ENCODE data around the gene EML4. TPM values are rescaled to one million over a fixed set of nuclear protein-coding genes. Genes with fewer than 3 reads are reported as not detected.

EML4 gene
- total and polyA plus RNA-seq, 10 of the 15 experiments (the other 5 are each of a cell fraction or from before 2014, with no cell fraction given) = 23.1 to 91.3 (median 77.4) TPM

- H3K4me3 ChIP-seq = peak overlapping the region; percentile 18; the same call in 1 of the 2 replicates
- no peaks in the 10 kb centered on the region for H3K79me2 ChIP-seq (ENCODE audit: control insufficient read depth, insufficient read depth, low read length)
- H3K9me3 ChIP-seq (replicated peaks; ENCODE audit: control insufficient read depth, insufficient read depth, low read length) = no peaks in the 10 kb centered on the region
- RAD21 ChIA-PET (ENCODE audit: unreplicated experiment) = interaction anchor here (0.7 to 1.7 kb wide), 12 partner anchors 9 to 124 kb away, joined by 3 to 10 read pairs (median 4); no protein-coding TSS in a partner anchor
- TF ChIP-seq NBN (IDR thresholded peaks at IDR 0.05) = no peak
- 0 out of 2 replicates have a peak, but pooled peaks have one; percentile 13 for TF ChIP-seq FOXM1 (IDR thresholded peaks at IDR 0.05; ENCODE audit: low read depth, low read length)
- SMC1A ChIA-PET (ENCODE audit: uncharacterized antibody, unreplicated experiment) = interaction anchor here (0.7 to 5.4 kb wide), 15 partner anchors 8 to 282 kb away, joined by 3 to 19 read pairs (median 3); partner anchors contain the start of gene EML4
- in situ Hi-C loops (cut with MboI) = no loop called here
- no TSS peak for BruUV-seq (replicated peaks)
- H3K4me2 ChIP-seq (ENCODE audit: control insufficient read depth, insufficient read depth) = peak overlapping the region; percentile 94
- ATAC-seq = peak; percentile 1; the same call in 2 of the 3 replicates
- POLR2A ChIA-PET = interaction anchor here (0.9 to 1.4 kb wide), 6 partner anchors 8 to 42 kb away, joined by 3 to 6 read pairs (median 3); no protein-coding TSS in a partner anchor
- H3K27me3 ChIP-seq (replicated peaks in 1 of 2; ENCODE audit: control insufficient read depth in 2 of 2, insufficient read depth in 2 of 2, low read length in 1 of 2) = no peaks in the 10 kb centered on the region
- no peaks in the 10 kb centered on the region for H3K36me3 ChIP-seq (ENCODE audit: control insufficient read depth in 2 of 2, insufficient read depth in 2 of 2, low read length in 1 of 2)
- H2AFZ ChIP-seq (ENCODE audit: control insufficient read depth, low read depth, low read length) = peak overlapping the region; percentile 86
- H3K4me1 ChIP-seq (ENCODE audit: control insufficient read depth, insufficient read depth, low read length) = peaks cover 56% of the 10 kb centered on the region
- DNase-seq (ENCODE audit: low read depth, low spot score) = no peak
- intact Hi-C loops (cut with micrococcal nuclease; ENCODE audit: unreplicated experiment) = loop anchor here (2.0 kb wide), 1 partner anchor 38 kb away; no protein-coding TSS in a partner anchor
- H3K27ac ChIP-seq (ENCODE audit: control insufficient read depth, insufficient read depth) = peak overlapping the region; percentile 9
- no peak for FAIRE-seq
- no peaks in the 10 kb centered on the region for H4K20me1 ChIP-seq (ENCODE audit: control insufficient read depth, insufficient read depth)
- WGBS (ENCODE audit: insufficient coverage, insufficient replicate concordance, low lambda C conversion rate, missing lambda C conversion rate) = 67% methylated on average over 8 of the region's 8 CpGs
- CTCF ChIA-PET = interaction anchor here (0.8 to 1.4 kb wide), 9 partner anchors 15 to 107 kb away, joined by 3 to 9 read pairs (median 3); no protein-coding TSS in a partner anchor
- peak overlapping the region; percentile 48; the same call in 1 of the 2 replicates for H3K9ac ChIP-seq (ENCODE audit: control insufficient read depth, insufficient read depth, low read length)
These were observed 36.8 kb upstream of the EML4 start for GRCh38 chr2:42132191-42132965.

- no peaks in the 10 kb centered on the region for H3K79me2 ChIP-seq (ENCODE audit: control insufficient read depth, insufficient read depth, low read length)
- FAIRE-seq (peak; percentile 80), DNase-seq (ENCODE audit: low read depth, low spot score) (peak; percentile 65), ATAC-seq (peak; percentile 85)
- no peaks in the 10 kb centered on the region for H3K36me3 ChIP-seq (ENCODE audit: control insufficient read depth in 2 of 2, insufficient read depth in 2 of 2, low read length in 1 of 2)
- peak overlapping the region; percentile 48 for H3K9ac ChIP-seq (ENCODE audit: control insufficient read depth, insufficient read depth, low read length)
- ChIA-PET RAD21 (ENCODE audit: unreplicated experiment) (interaction anchor here (0.7 to 1.7 kb wide), 13 partner anchors 9 to 123 kb away, joined by 3 to 10 read pairs (median 4); no protein-coding TSS in a partner anchor), POLR2A (interaction anchor here (0.9 to 1.4 kb wide), 7 partner anchors 9 to 42 kb away, joined by 3 to 6 read pairs (median 3); no protein-coding TSS in a partner anchor), SMC1A (ENCODE audit: uncharacterized antibody, unreplicated experiment) (interaction anchor here (0.7 to 5.4 kb wide), 13 partner anchors 9 to 282 kb away, joined by 3 to 19 read pairs (median 3); partner anchors contain the start of gene EML4), CTCF (interaction anchor here (0.8 to 1.4 kb wide), 10 partner anchors 16 to 106 kb away, joined by 3 to 9 read pairs (median 3); no protein-coding TSS in a partner anchor)
- H4K20me1 ChIP-seq (ENCODE audit: control insufficient read depth, insufficient read depth) = no peaks in the 10 kb centered on the region
- WGBS (ENCODE audit: insufficient coverage, insufficient replicate concordance, low lambda C conversion rate, missing lambda C conversion rate) = 2% methylated on average over 17 of the region's 17 CpGs
- H3K27me3 ChIP-seq (replicated peaks in 1 of 2; ENCODE audit: control insufficient read depth in 2 of 2, insufficient read depth in 2 of 2, low read length in 1 of 2) = no peaks in the 10 kb centered on the region
- peaks cover 50% of the 10 kb centered on the region for H3K4me1 ChIP-seq (ENCODE audit: control insufficient read depth, insufficient read depth, low read length)
- peak overlapping the region; percentile 9 for H3K27ac ChIP-seq (ENCODE audit: control insufficient read depth, insufficient read depth)
- H2AFZ ChIP-seq (ENCODE audit: control insufficient read depth, low read depth, low read length) = peak overlapping the region; percentile 86
- in situ Hi-C loops (cut with MboI) = no loop called here
- no peaks in the 10 kb centered on the region for H3K9me3 ChIP-seq (replicated peaks; ENCODE audit: control insufficient read depth, insufficient read depth, low read length)
- peak overlapping the region; percentile 18; the same call in 1 of the 2 replicates for H3K4me3 ChIP-seq
- no TSS peak for BruUV-seq (replicated peaks)
- intact Hi-C loops (cut with micrococcal nuclease; ENCODE audit: unreplicated experiment) = loop anchor here (2.0 kb wide), 1 partner anchor 38 kb away; no protein-coding TSS in a partner anchor
- H3K4me2 ChIP-seq (ENCODE audit: control insufficient read depth, insufficient read depth) = peak overlapping the region; percentile 94
- TF ChIP-seq IKZF2 (IDR thresholded peaks at IDR 0.05) (peak in 1 of 2 experiments; percentile 10; a peak in 2 of 4 replicates), TBL1XR1 (IDR thresholded peaks at IDR 0.05; ENCODE audit: low read depth, low read length) (no peak), USF2 (IDR thresholded peaks at IDR 0.05; ENCODE audit: borderline replicate concordance, low read depth, low read length) (no peak)
- TF ChIP-seq, protein P1, sequence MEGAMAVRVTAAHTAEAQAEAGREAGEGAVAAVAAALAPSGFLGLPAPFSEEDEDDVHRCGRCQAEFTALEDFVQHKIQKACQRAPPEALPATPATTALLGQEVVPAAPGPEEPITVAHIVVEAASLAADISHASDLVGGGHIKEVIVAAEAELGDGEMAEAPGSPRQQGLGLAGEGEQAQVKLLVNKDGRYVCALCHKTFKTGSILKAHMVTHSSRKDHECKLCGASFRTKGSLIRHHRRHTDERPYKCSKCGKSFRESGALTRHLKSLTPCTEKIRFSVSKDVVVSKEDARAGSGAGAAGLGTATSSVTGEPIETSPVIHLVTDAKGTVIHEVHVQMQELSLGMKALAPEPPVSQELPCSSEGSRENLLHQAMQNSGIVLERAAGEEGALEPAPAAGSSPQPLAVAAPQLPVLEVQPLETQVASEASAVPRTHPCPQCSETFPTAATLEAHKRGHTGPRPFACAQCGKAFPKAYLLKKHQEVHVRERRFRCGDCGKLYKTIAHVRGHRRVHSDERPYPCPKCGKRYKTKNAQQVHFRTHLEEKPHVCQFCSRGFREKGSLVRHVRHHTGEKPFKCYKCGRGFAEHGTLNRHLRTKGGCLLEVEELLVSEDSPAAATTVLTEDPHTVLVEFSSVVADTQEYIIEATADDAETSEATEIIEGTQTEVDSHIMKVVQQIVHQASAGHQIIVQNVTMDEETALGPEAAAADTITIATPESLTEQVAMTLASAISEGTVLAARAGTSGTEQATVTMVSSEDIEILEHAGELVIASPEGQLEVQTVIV (IDR thresholded peaks at IDR 0.05; ENCODE audit: borderline replicate concordance, partially characterized antibody) = no peak
These were observed 36.0 kb upstream of the EML4 start for GRCh38 chr2:42132966-42133641.
